ENCODE results near the gene PHLDB1.

PHLDB1 gene

GRCh38 chr11:118622376-118623268 lies 15.2 kb downstream of the PHLDB1 start:
- DNase-seq (ENCODE audit: low read depth): no peak

DNA sequence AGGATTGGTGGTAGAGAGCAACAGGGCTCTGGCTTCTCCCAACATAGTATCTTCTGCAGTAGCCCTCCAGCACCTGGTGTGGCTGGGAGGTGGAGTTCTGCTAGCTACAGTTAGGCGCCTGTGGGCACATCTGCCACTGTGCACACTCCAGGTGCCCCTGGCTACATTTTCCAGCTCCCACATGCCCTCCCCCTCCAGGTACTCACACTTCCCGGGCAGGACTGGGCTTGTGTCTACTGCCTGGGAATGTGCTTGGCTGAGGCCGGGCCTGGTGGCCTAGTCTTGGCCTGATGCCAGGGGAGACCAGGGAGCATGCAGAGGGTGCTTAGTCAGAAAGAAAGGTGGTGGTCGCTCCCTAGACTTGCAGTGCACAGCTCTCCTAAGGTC lies 15.8 kb downstream of the PHLDB1 start:
- no peak for DNase-seq (ENCODE audit: low read depth)

DNA sequence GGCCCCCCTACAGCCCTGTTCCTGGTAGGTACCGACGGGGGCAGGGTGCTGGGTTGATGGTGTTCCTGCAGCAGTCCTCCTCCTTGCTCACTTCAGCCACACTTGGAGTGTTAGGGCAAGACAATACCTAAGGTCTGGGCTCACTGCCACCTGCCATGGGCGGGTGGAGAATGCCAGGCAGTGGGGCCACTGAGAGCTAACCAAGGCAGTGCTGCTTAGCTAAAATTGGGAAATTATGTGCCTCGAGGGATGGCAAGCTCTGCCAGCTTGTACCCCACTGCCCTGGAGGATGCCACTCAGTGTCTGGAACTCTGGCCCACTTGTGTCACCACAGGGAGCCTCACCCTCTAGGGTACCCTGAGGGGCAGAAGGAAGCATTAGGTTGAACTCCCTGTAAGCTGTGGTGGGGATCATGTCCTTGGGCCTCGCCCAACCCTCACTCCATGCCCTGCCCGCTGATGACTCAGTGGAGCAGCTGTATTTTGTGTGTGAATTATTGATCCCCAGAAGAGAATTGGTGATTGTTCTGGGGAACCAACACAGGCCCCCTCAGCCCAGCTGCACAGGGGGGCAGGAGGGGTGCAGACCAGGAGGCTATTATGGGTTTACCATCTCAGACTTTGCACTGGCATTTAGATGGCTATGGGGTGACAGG lies 17.7 kb downstream of the PHLDB1 start:
- DNase-seq (ENCODE audit: low read depth): no peak

GRCh38 chr11:118625976-118626375 lies 18.6 kb downstream of the PHLDB1 start:
- DNase-seq (ENCODE audit: low read depth): no peak

- DNase-seq (ENCODE audit: low read depth): no peak
Measured at GRCh38 chr11:118627566-118627965, 20.2 kb downstream of the PHLDB1 start.

- no peak for DNase-seq (ENCODE audit: low read depth)
Measured at GRCh38 chr11:118628031-118628430, 20.6 kb downstream of the PHLDB1 start.

GRCh38 chr11:118628432-118628831 lies 21.0 kb downstream of the PHLDB1 start:
- no peak for DNase-seq (ENCODE audit: low read depth)

DNA sequence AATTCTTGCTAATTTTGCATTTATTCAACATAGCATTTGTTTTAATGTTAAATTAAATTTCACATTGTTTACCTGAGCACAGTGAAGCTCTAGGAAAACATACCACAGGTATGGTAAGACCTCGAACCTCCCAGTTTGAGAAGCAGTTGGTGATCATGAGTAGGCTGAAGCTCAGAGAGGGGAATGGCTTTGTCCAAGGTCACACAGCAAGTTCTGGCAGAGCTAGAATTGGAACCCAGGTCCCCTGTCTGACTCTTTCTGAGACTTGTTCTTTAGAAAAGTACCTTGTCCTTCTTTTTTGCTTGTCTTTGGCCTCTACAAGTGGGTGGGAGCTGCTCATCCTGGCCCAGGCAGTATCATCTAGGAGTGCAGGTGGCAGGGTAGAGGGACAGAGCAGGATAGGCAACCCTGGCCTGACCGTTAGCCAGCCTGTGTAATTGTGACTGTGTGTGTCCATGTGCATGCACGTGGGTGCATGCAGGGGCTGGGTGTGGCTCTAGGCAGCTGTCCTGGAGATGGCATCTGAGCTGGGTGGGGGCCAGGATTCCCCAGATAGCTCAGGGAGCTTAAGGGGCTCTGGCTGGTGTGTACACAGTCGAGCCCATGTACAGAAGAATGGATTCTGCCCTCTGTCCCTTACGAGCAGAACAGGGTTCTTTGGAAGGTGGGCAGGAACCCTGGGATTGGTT lies 21.6 kb downstream of the PHLDB1 start:
- no peak for DNase-seq (ENCODE audit: low read depth)

- no peak for DNase-seq (ENCODE audit: low read depth)
Measured at GRCh38 chr11:118629761-118630661, 22.6 kb downstream of the PHLDB1 start.

GRCh38 chr11:118631142-118631909 lies 23.9 kb downstream of the PHLDB1 start:
- no peak for DNase-seq (ENCODE audit: low read depth)

DNA sequence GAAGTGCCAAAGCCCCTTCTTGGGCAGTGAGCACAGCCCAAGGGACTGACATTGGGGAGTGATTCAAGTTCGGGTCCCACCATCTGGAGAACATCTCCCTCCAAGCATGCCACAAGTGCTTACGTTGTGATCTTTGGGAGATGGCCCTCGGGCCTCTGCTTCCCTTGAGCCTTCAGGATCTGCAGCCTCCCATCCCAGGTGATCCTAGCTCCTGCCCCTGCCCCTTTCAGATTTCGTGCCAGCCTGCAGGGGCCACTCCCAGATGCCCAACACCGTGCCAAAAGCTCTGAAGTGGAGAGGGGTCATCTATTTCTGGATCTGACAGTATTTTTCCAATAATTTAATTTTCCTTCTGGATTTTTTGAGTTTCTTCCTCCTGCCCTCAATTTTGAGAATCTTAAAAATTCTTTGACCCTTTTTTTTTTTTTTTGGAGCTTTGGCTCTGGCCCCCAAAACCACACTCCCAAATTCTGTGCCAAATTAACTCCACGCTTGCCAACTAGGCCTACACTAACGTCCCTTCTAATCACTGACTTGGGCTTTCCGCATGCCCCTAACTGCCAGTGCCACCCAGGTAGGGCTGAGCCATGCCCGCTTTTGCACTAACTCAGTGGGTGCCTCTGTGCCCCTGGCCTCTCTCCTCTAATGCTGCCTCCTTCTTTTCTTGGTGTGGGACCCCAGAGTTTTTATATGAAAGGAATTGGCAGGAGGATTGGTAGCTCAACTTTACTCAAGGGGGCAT lies 25.3 kb downstream of the PHLDB1 start:
- no peak for DNase-seq (ENCODE audit: low read depth)

- no peak for DNase-seq (ENCODE audit: low read depth)
Measured at GRCh38 chr11:118633319-118633690, 25.9 kb downstream of the PHLDB1 start.

DNA sequence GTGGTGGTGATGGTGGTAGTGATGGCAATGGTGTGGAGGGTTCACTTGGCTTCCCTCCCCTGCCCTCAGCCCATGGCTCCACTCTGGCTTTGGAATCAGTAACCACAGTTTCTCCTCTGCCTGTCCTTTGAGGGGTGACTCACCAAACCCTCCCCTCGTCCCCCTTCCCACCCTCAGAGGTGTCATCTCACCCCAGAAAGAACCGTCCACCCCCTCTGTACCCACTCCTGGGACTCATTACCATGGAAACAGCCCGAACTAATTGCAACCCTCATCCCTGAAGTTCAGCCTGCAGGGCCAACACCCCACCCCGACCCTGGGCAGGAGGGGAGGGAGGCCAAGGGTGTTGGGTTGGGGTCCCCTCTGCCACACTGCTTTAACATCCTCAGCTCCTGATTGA lies 26.6 kb downstream of the PHLDB1 start:
- DNase-seq (ENCODE audit: low read depth): no peak

- no peak for DNase-seq (ENCODE audit: low read depth)
Measured at GRCh38 chr11:118634431-118635236, 27.2 kb downstream of the PHLDB1 start.

GRCh38 chr11:118635237-118635591 lies 27.8 kb downstream of the PHLDB1 start:
- DNase-seq (ENCODE audit: low read depth): no peak

- DNase-seq (ENCODE audit: low read depth): no peak
Measured at GRCh38 chr11:118635642-118636041, 28.2 kb downstream of the PHLDB1 start.

DNA sequence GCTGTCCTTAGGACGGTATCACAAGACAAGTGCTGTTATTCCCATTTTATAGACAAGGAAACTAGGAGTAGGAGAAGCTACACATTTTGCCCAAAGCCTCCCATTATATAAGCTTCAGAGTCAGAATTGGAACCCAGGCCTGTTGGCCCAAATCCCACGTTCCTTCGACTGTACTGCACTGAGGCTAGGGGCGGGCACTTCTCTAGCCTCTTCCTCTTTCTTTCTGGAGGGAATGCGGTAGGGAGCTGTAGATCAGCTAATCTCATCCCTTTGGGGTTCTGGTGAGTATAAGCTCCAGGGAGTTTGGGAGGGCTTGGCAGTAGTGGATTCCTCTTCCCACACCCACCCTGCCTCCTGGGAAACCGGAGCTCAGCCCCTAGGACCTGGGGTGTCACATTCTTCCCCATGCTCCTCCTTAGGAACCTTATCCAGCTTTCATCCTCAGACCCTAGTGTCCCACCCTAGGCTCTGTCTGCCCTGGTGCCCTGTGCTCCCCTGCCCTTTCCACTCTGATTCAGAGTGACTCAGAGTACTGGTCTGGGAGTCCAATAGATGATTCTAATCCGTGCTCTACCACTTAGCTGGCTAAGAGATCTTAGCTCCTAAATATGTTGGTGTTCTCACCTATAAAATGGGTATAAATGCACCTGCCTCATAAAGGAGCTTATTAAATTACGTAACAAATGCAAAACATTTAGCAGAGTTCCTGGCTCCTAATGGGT lies 29.3 kb downstream of the PHLDB1 start:
- no peak for DNase-seq (ENCODE audit: low read depth)

DNA sequence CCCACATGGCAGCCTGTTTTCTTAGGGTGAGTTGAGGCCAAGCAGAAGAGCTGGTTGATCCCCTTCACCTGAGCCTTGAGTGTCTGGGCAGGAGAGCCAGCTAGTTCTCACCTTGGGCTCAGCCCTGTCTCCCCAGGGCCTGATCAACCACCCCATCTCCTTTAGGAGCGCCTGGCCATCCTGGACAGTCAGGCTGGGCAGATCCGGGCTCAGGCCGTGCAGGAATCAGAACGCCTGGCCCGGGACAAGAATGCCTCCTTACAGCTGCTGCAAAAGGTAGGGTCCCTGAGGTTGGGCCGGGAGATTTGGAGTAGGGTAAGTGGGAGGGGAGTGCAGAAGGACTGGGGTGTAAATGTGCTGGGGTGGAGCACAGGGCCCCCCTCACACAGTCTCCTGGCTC lies 31.3 kb downstream of the PHLDB1 start:
- no peak for DNase-seq (ENCODE audit: low read depth)

- DNase-seq (ENCODE audit: low read depth): no peak
Measured at GRCh38 chr11:118639899-118640298, 32.5 kb downstream of the PHLDB1 start.
